T-helper 1 cell (primary cell): Measurements from ENCODE around the gene CFHR2.

Source experiments
- DNase-seq, 5 donors: peaks; one replicate each; pipeline ENCODE4 v3.0.0-alpha.2; 2012 to 2020

CFHR2 gene

GRCh38 chr1:197003132-197003531 is 59.6 kb downstream of the CFHR2 start:
- DNase-seq: no peak

GRCh38 chr1:197008861-197009260 is 65.3 kb downstream of the CFHR2 start:
- DNase-seq: no peak
